Keratinocyte (primary cell): ENCODE measurements around the gene RAB3B.

ENCODE experiments used
- EZH2 ChIP-seq: IDR thresholded peaks from one replicate; pipeline ENCODE4 v1.6.1; 2012; ENCODE audit warnings: inconsistent platforms, mild to moderate bottlenecking, low read length, moderate library complexity
- TF ChIP-seq, protein P1 (sequence below), 3 experiments: IDR thresholded peaks in 1 of 3; conservative IDR thresholded peaks in 1 of 3; optimal IDR thresholded peaks in 1 of 3; 2 replicates in 2 of 3; 3 replicates in 1 of 3; pipeline versions ENCODE3 to v1.5.1; 2011; ENCODE audit warnings: low read length in 3 of 3, mild to moderate bottlenecking in 3 of 3, moderate library complexity in 2 of 3, control low read depth in 1 of 3, inconsistent platforms in 1 of 3; ENCODE audit not compliant: insufficient read depth in 2 of 3; ENCODE audit errors: extremely low read depth in 1 of 3

GRCh38 chr1:51956528-51957509 is 33.7 kb downstream of the RAB3B start:
- TF ChIP-seq, protein P1, sequence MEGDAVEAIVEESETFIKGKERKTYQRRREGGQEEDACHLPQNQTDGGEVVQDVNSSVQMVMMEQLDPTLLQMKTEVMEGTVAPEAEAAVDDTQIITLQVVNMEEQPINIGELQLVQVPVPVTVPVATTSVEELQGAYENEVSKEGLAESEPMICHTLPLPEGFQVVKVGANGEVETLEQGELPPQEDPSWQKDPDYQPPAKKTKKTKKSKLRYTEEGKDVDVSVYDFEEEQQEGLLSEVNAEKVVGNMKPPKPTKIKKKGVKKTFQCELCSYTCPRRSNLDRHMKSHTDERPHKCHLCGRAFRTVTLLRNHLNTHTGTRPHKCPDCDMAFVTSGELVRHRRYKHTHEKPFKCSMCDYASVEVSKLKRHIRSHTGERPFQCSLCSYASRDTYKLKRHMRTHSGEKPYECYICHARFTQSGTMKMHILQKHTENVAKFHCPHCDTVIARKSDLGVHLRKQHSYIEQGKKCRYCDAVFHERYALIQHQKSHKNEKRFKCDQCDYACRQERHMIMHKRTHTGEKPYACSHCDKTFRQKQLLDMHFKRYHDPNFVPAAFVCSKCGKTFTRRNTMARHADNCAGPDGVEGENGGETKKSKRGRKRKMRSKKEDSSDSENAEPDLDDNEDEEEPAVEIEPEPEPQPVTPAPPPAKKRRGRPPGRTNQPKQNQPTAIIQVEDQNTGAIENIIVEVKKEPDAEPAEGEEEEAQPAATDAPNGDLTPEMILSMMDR (optimal IDR thresholded peaks at IDR 0.05 in 1 of 3, IDR thresholded peaks at IDR 0.05 in 1 of 3, conservative IDR thresholded peaks at IDR 0.05 in 1 of 3; ENCODE audit: extremely low read depth in 1 of 3, insufficient read depth in 2 of 3, low read length in 3 of 3) = no peak
- TF ChIP-seq EZH2 = no peak
